Sciatic nerve (tissue), 2 donors: ENCODE data around the gene IFNA2. TPM values are rescaled to one million over a fixed set of nuclear protein-coding genes. Genes with fewer than 3 reads are reported as not detected.
"Not testable (repeated sequence)": the region's sequence is repeated elsewhere in the genome, so short reads cannot be mapped to it uniquely, and the experiment has no call there.

Experiments used
- ATAC-seq: fragments of 200-7000 bp; cut with Tn5 transposase; one replicate; pipeline ENCODE4 v1.9.1; 2020; ENCODE audit warnings: mild to moderate bottlenecking, moderate library complexity
- DNase-seq: peaks from one replicate; pipeline ENCODE4 v3.0.0-alpha.2; 2020; ENCODE audit warnings: low spot score
- intact Hi-C: fragments of 100-400 bp; cut with DNase I; formaldehyde crosslinking; loops from one replicate; pipeline ENCODE4 v1.14.2; 2022
- total RNA-seq: library from RNA; stranded (reverse); fragmentation: NEBNext Ultra II Directional; extraction: Animal tissue kit (Norgen Biotek cat#: 25700); gene quantifications from one replicate; pipeline ENCODE4 v1.2.1, GENCODE V29; 2021
- donor health status: DM: no; HTN: no; CAD: no.
- donor health status: DM: no; HTN: no; CAD: no.

The IFNA2 gene
- total RNA-seq, 1 donor from 2014 or later: not detected

- peak; percentile 75 for DNase-seq
- intact Hi-C loops: no loop called here
- peak; percentile 75 for ATAC-seq
These were observed 10.8 kb upstream of the IFNA2 start for GRCh38 chr9:21395778-21396717.

- intact Hi-C loops: no loop called here
- DNase-seq: no peak
- no peak for ATAC-seq
These were observed 7.1 kb upstream of the IFNA2 start for GRCh38 chr9:21392270-21392669.

GRCh38 chr9:21383627-21384026, 1.6 kb downstream of the IFNA2 start:
- intact Hi-C loops: no loop called here
- ATAC-seq (no peak), DNase-seq (no peak)

- intact Hi-C loops: no loop called here
- DNase-seq (no peak), ATAC-seq (peak; percentile 48)
These were observed 3.5 kb downstream of the IFNA2 start for GRCh38 chr9:21381448-21382339.

GRCh38 chr9:21371467-21371866, 13.7 kb downstream of the IFNA2 start:
- ATAC-seq: not testable (repeated sequence)

GRCh38 chr9:21367957-21368356, 17.2 kb downstream of the IFNA2 start, which contains the start of gene IFNA13:
TSS of gene IFNA13 (minus strand) at chr9:21368057. CDS start at chr9:21368010, 47 bp downstream.
- ATAC-seq: no peak
- no peak for DNase-seq
- intact Hi-C loops: no loop called here

More at GRCh38 chr9:21371467-21371866, 13.7 kb downstream of the IFNA2 start:
- intact Hi-C loops, DNase-seq: not testable (repeated sequence)

- ATAC-seq, intact Hi-C loops: not testable (repeated sequence)
These were observed 18.0 kb downstream of the IFNA2 start for GRCh38 chr9:21367169-21367568.

GRCh38 chr9:21362287-21362686, 22.9 kb downstream of the IFNA2 start:
- intact Hi-C loops: no loop called here
- ATAC-seq: no peak

More at GRCh38 chr9:21367169-21367568, 18.0 kb downstream of the IFNA2 start:
- DNase-seq: not testable (repeated sequence)

GRCh38 chr9:21357479-21358460, 27.4 kb downstream of the IFNA2 start:
- no peak for DNase-seq
- ATAC-seq: no peak
- intact Hi-C loops: no loop called here

More at GRCh38 chr9:21362287-21362686, 22.9 kb downstream of the IFNA2 start:
- no peak for DNase-seq

GRCh38 chr9:21350787-21351186, 34.4 kb downstream of the IFNA2 start, which contains the start of gene IFNA6:
TSS of gene IFNA6 (minus strand) at chr9:21350887. CDS start at chr9:21350887, 0 bp downstream.
- ATAC-seq (no peak), DNase-seq (no peak)
- intact Hi-C loops: no loop called here

- no peak for DNase-seq
- no peak for ATAC-seq
- intact Hi-C loops: no loop called here
These were observed 36.7 kb downstream of the IFNA2 start for GRCh38 chr9:21348430-21348970.

- ATAC-seq (no peak), DNase-seq (no peak)
- intact Hi-C loops: no loop called here
These were observed 44.5 kb downstream of the IFNA2 start for GRCh38 chr9:21340735-21341134.

- ATAC-seq (no peak), DNase-seq (no peak)
- intact Hi-C loops: no loop called here
These were observed 48.7 kb downstream of the IFNA2 start for GRCh38 chr9:21336457-21336856.

GRCh38 chr9:21334701-21335632, 50.2 kb downstream of the IFNA2 start, which contains the start of gene KLHL9:
TSS of gene KLHL9 (minus strand) at chr9:21335404. CDS start at chr9:21334859, 545 bp downstream.
- peak; percentile 99 for ATAC-seq
- intact Hi-C loops: no loop called here
- peak; percentile 96 for DNase-seq
